HG03520 (cell line): ENCODE data around the gene ZNF219.

Experiments used
- ATAC-seq: cut with Tn5 transposase; IDR thresholded peaks from one replicate; pipeline ENCODE4 v1.9.1; 2021; ENCODE audit warnings: mild to moderate bottlenecking, moderate library complexity; ENCODE audit not compliant: unreplicated experiment

Gene ZNF219

DNA sequence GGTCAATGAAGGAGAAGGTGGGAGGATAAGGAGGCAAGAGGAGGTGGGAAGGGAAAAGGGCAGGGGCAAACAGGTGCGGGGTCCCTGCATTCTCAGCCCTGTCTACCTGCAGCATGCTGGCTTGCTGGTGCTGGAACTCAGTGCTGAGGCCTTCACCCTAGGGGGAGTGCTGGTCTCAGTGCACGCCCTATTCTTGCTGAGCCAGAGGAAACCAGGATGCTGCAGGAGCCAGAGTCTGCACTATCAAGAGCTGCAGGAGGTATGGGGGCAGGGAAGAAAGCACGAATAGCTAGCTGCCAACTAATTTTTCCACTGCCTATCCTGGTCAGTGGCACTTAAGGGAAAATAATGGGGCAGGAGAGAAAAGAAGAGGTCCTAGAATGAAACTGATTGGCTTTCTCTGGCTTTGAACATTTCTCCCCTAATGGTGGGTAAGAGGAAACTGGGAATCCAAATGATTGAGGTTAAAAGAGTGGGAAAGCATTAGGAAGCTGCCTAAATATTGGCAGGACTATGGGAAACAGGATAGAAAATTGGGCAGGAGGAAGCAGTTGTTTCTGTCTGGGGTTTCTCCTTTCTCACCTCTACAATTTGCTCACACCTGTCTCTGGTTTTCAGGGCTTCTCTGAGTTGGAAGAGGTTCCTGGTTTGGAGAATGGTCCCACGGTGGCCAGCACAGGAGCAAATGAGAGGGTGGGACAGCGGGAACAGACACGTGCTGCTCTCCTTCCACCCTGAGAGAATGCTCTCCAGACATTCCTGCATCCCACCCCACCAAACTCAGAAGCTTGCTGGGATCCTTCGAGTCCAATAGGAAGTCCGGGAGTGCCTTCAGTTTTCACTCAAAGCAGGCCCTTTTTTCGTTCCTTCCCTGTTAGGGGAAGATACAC lies 4.3 kb upstream of the ZNF219 start:
- ATAC-seq = no peak

DNA sequence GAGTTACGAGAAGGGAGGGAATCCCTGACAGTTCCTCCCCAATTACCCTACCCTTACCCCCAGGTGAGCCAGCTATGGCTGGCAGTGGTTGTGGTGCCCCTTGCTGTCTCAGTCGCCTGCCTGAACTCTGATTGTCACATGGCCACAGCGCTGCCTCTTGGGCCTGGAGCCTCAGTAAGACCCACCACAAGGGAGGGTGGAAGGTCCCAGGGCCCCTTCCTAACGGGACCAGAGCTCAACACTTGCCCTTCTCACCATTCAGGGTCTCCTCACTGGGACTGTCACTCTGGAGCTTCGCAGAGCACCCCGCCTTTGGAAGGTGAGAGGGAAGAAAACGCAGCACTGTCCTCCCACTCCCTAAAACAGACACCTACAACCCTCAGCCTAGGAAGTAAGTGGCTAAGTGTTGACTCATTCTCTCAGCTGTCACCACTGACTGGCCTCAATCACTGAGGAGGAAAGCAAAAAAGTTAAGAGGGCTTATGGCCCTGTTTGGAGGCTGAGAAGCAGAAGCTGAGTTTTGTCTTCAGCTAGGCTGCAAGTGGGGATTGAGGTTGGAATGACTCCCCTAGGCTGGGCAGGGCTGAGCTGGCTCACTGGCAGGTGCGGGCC lies 3.5 kb upstream of the ZNF219 start:
- ATAC-seq = no peak

DNA sequence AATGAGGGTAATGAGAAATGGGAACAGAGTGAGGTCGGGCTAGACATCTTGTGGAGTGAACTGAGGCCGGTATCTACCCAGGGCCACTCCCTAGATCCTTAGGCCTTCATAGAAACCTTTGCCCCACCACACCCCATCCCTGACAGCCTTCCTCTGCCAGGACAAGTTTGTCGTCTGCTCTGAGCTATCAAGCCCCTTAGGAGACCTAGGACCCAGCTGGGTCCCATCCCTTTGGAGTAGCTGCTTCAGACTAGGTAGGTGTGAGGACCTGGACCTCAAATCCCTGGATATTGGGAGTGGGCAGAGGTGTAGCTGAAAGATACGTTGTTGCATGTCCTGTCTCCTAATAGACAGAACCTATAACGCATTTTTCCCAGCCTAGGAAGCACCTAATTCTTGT lies 2.5 kb upstream of the ZNF219 start, which contains the start of gene TMEM253:
Gene TMEM253 (plus strand): TSS at position 136 of the 400 bp plus-strand sequence. CDS start 278 bp downstream, outside the sequence.
- ATAC-seq = no peak

DNA sequence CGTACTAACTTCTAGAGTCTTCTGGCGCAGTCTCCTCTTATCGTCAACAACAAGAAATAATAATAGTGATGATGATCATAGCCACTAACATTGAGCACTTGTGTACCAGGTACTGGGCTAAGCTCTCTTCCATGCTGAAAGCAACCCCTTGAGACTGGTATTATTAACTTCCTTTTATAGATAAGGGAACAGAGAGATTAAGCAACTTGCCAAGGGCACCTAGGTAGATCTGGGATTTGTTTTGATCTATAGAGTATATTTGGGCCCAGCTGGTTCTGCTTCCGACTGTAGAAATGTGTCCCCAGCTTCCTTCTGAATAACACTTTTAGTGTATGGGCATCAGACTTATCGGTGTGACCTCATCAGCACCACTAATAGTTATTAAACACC lies 1.1 kb upstream of the ZNF219 start:
- no peak for ATAC-seq

DNA sequence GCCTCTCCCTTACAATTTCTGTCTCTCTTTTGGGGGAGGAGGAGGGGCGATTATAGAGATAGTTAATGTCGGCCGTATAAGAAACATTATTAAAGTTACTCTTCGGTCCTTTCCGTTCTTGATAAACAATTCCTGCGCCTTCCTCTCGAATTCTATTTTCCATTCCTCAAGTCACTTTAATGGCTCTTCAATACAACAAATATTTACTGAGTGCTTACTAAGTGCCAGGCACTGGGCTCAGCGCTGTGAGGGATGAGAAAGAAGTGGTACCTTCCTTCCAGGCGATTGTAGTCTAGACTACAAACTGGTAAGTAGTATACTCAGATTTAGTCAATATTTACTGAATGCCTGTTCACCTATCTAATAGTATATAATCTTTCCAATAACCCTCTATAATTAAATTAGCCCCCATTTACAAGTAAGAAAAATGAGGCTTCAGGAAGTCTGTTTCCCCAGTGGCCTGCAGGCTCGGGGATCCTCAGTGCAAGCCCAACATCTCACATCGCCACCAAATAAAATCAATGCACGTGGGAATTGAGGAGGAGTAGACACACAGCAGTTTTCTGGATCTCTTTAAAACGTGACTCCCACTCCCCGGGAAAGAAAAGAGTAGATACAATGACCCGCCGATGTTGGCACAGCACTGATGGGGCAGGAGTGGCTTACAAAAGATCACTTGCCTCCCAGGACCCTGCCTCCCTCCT lies 589 bp upstream of the ZNF219 start:
- ATAC-seq = no peak

DNA sequence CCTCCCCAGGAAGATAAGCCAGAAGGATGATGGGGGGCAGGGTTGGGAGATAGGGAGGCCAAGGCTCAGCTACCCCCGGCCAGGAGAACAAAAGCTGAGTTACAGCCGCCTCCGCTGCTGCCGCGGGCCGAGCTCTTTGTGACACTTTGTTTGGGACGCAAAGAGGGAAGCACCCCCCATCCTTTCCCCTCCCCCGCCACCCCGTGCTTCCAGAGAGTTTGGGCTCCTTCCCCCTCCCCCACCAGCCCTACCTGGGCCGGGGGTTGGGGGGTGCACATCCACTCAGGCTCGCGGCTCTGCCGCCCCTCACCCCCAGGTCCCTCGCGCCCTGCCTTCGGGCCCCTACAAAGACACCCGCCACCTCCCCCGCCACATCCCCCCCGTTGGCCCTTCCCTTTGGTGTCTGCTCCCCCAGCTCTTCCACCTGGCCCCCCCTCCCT lies 799 bp downstream of the ZNF219 start:
- no peak for ATAC-seq

DNA sequence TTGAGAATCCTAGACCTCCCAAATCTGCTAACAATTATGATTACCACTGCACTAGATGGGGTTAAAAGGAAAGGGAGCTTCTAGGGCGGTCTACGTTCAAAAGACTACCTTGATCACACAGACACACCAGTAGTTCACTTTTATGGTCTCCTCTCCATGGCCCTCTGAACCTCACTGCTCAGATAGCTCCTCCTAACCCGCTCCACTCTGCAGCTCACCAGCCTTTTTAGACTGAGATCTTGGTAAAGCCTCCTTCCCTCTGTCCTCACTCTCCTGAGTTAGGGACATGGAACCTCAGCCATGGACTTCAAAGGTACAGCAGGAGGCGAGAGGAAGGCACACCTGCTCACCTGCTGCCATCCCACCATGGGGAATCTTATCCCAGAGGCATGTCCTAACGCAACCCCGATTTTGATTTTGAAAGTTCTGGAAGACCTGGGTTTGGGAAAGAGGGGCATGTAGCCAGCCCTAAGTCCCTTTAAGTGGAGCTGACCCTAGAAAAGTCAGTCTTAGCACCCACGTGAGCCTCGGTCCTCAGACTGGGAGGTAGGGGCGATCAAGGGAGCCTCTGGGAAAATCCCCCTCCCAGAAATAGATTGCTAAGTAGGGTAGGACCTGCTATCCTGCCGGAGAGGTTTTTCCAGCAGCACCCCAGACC lies 1.3 kb downstream of the ZNF219 start:
- ATAC-seq = no peak

DNA sequence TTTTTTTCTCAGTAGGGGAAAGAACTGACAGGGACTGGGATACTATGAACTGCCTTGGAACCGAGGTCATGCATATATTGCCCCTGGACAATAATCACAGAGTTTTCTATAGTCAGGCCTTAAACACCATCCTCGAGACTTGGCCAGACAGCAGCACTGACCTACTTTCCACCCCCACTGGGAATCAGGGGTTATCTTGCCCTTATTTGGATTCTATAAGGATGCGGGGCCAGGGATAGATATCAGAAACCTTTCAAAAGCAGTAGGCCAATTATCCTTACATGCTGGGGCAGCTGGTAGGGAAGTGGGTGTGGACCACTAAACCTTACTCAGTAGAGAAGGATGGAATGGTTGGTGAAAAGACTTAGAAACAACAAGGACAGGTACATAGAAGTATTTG lies 2.0 kb downstream of the ZNF219 start:
- ATAC-seq = no peak

DNA sequence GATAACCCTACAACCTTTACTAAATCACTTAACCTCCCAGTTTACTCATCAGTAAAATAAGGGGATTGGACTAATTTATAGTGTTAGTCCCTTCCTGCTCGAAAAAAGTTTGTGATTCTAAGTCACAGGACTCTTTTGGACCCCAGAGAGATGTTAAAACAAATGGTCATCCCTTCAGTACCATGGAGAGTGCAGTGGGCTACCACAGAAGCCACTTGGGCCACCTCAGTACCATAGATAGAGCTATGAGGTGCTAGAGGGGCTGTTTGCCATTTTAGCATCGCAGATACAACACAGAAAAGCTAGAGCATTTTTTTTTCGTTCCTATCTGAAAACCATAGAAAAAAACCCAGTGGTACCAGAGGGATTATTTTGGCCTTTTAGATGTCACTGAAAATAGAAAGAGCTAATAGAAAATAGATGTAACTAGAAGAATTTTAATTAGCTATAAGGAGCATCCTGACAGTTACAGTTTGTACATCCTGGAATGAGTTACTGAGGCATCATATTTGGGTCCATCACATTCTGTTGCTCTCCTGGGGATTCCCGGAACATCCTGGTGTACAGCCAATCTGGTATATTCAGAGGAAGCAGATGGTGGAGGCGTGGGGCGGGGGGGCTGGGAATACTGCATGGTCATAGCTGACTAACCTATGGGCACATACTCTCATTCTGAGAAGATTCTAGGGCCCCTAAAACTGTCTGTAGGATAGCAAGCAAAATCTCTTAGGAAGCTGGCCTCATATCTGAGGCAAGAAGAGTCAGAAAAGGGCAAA lies 2.8 kb downstream of the ZNF219 start:
- ATAC-seq = no peak

DNA sequence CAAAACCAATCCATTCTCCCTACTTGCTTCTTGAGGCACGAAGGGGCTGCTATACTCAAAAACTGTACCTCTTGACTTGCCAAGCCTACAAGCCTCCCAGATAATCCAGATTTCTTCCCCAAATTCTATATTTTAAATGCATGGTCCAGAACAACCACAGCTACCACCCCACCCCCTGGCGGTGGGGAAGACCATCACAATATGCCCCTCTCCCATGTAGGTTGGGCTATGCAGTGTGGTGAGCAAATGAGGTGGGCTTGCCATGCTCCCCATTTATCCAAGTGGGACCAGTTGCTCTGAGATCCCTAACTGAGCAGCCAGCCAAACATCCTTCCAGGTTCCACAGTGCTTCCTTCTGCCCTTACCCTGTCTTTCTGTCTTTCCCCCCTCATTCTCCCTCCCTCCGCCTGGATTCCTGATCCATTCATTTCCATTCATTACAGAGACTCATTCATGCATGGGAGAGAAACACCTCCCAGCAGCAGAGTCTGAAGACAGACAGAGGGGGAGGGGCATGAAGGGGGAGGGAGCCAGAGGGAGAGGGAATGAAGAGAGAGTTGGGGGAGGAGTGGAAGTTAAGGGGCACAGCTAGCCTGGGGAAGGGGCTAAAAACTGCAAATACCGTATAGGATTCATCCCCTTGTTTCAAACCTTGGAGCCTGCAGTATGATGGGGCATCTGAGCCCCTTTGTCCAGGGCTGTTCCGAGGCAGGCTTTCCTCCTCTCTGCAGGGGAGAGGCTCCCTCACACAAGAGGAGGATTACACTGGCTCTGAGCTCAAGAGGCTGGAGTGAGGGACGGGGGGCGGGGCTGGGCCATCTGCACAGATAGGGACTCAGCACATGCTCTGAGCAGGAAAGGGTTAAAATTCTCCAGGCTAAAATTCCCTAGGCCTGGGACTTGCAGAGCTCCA lies 4.4 kb downstream of the ZNF219 start:
- ATAC-seq = no peak

DNA sequence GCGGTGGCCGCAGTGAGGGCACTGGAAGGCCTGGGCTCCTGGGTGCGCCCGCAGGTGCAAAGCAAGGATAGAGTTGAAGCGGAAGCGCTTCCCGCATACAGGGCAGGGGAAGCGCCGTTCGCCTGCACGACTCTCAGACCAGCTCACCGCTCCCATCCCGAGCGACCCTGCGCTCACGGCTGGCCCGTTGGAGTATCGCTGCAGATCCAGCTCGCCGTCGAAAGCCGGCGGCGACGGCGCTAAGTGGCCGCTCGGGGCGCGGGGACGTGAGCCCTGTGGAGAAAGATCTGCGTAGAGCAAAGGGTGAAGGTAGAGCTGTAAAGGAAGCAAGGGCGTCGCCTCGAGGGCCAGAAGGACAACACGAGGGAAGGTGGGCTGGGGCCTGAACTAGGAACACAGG lies 5.4 kb downstream of the ZNF219 start:
- ATAC-seq = no peak

DNA sequence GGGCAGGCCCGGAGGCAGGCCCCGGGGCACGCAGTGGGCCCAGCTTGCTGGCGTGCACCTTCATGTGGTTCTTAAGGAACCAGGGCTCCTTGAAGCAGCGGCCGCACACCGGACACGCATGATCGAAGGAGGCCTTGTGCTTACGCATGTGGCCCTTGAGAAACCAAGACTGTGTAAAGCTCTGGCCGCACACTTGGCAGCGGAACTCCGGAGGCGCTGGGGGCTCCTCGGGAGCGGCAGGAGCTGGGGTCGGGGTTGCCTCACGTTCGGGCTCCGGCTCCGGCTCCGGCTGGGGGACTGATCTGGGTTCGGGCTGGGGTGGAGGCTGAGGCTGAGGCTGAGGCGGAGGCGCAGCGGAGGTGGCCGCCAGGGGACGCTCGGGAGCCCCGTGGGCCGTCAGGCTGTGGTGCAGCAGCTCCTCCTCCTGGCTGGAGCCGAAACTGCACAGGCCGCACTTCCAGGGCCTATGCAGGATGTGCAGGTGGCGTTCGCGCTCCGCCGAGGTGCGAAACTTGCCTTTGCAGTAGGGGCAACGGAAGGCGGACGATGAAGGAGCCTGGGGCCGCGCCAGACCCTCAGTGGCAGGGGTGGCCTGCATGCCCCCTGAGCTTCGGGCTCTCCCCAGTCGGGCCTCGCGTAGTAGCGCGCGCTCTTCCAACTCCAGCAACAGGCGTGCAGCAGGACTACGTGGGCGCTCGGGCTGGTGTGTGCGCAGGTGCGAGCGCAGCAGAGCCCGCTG lies 6.0 kb downstream of the ZNF219 start:
- peak; percentile 64 for ATAC-seq

DNA sequence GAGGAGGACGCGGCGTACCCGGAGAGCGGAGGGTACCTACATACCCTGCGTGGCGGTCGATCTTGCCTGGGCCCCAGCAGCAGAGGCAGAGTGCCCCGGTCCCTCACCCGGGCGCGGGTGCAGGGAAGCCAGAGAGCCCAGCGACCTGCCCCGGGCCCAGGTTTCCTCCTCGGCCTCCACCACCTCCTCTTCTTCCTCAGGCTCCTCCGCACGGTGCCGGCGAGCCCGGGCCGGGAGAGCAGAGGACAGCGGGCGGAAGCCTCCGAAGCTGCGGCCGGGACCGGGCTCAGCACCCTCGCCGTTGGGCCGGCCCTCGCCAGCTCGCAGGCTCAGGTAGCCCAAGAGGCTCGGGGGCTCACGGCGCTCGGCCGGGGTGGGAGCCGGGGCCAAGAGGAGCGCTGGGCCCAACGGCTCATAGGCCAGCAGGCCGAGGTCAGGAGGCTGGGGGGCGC lies 6.6 kb downstream of the ZNF219 start:
- no peak for ATAC-seq

DNA sequence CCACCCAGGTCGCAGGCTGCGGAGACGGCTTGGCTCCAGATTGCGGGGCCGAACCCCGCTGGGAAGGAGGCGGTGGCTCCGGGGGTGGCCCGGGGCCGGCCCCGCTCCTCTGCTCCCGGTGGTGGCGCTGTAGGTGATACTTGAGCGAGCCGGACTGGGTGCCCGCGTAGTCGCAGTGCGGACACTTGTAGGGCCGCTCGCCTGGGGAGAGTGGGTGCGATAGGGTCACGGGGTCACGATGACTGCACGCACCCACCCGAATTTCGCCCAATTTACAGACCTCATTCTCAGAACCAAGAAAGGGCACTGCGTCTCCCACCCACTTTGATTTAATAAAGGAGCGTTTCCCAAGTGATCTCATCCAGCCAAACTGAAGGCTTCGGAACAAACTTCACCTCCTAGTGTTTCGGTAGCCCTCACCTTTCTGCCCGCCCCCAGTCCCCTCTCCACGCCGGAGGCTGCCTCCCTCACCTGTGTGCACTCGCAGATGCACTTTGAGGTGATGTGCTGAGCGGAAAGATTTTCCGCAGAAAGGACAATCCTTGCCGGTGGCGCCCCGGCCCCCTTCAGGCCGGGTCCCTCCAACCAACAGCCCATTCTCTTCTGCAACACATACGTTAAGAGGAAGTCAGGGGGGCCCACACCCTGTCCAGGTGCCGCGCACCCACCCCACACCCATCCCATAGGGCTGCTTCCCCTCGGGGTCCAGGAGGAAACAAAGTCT lies 7.4 kb downstream of the ZNF219 start:
- no peak for ATAC-seq

DNA sequence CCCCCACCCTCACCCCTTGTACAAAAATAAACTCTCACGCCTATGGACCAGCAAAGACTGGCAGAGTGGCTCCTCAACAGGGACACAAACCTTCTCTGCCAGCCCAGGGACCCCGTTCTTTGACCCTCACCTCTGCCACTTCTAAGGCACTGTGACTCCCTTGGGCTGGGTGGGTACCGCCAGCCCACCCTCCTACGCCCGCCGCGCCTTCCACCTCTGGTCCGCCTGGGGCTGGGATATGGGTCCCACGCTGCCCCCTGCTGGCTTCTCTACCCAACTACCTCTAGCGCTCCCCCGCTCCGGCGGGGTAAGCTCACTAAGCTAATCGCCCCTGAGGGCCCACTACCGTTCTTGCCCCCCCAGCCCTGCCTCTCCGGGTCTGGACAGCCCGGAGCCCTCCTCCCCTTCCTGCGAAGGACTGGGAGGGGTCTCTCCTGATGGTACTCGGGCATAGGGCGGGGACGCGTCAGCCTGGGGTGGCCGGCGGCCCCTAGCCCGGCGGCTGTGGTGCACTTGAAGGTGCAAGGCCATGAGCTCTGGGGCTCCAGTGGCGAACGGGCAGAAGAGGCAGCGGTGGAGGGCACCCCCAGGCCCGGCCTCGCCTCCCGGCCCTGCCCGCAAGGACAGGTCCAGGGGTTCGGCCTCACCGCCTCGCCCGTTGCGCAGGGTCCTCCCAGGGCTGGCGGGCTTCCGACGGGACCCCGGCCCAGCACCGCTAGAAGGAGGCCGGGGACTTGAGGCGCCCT lies 8.1 kb downstream of the ZNF219 start:
- ATAC-seq = no peak

DNA sequence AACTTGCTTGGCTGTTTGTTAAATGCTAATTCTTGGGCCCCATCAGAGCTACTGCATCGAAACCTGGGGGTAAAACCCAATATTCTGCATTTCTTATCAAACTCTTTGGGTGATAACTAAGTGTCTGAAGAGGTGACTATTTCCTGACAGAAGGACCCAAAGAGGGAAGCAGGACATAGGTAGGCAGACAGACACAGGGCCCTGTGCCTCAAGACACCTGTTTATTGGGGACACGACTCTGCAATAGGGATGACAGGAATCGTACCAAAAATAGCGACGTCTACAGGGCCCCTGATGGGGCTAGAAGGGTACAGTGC lies 8.6 kb downstream of the ZNF219 start:
- ATAC-seq = no peak

DNA sequence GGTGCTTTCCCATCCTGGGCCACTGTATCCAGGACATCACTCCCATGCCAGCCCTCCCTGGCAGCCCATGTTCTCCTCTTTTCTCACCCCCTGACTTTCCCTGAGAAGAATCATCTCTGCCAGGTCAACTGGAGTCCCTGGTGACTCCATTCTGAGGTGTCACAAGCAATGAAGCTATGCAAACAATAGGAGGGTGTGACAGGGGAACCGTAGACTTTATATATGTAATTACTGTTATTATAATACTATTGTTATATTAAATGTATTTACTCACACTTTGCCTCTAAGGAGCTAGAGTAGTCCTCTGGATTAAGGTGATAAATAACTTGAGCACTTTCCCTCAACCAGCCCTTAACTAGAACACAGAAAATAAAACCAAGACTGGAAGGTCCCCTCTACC lies 9.2 kb downstream of the ZNF219 start:
- ATAC-seq = no peak
